HFFc6 (cell line): ENCODE measurements around the gene ACVR1B. TPM values are rescaled to one million over a fixed set of nuclear protein-coding genes. Genes with fewer than 3 reads are reported as not detected.

Source experiments
- DNase-seq: peaks from one replicate; pipeline ENCODE4 v3.0.0-alpha.2; 2018
- H3K27ac Mint-ChIP-seq: 2 replicates; pipeline ENCODE4 v1.8.0; 2020; ENCODE audit warnings: mild to moderate bottlenecking, mixed read lengths
- H3K27me3 Mint-ChIP-seq: 2 replicates; pipeline ENCODE4 v1.8.0; 2021; ENCODE audit warnings: mild to moderate bottlenecking, moderate library complexity, mixed read lengths; ENCODE audit not compliant: insufficient read depth
- H3K36me3 Mint-ChIP-seq: 2 replicates; pipeline ENCODE4 v1.8.0; 2021; ENCODE audit warnings: low read depth, mixed read lengths
- H3K4me1 Mint-ChIP-seq: 2 replicates; pipeline ENCODE4 v1.8.0; 2020; ENCODE audit warnings: low read depth, mixed read lengths
- H3K4me3 Mint-ChIP-seq: 2 replicates; pipeline ENCODE4 v1.8.0; 2020; ENCODE audit warnings: mild to moderate bottlenecking, moderate library complexity, mixed read lengths
- H3K9me3 Mint-ChIP-seq: 2 replicates; pipeline ENCODE4 v1.8.0; 2020; ENCODE audit warnings: mild to moderate bottlenecking, mixed read lengths
- CTCF ChIP-seq: fragments of 200-600 bp; sonication (generic); IDR thresholded peaks from 2 replicates; pipeline ENCODE4 v1.5.0; 2021; ENCODE audit warnings: antibody characterized with exemption, mild to moderate bottlenecking
- total RNA-seq, 6 experiments: library from RNA; stranded (reverse); fragmentation: NEBNext Ultra II Directional; extraction: Animal tissue kit (Norgen Biotek cat#: 25700); gene quantifications; 2 replicates in 1 of 6; 3 replicates in 5 of 6; pipeline ENCODE4 v1.2.3, GENCODE V29; 2021

ACVR1B gene
- total RNA-seq, 6 experiments from 2014 or later, result 13.1 to 15.2 (median 14.0) TPM

DNA sequence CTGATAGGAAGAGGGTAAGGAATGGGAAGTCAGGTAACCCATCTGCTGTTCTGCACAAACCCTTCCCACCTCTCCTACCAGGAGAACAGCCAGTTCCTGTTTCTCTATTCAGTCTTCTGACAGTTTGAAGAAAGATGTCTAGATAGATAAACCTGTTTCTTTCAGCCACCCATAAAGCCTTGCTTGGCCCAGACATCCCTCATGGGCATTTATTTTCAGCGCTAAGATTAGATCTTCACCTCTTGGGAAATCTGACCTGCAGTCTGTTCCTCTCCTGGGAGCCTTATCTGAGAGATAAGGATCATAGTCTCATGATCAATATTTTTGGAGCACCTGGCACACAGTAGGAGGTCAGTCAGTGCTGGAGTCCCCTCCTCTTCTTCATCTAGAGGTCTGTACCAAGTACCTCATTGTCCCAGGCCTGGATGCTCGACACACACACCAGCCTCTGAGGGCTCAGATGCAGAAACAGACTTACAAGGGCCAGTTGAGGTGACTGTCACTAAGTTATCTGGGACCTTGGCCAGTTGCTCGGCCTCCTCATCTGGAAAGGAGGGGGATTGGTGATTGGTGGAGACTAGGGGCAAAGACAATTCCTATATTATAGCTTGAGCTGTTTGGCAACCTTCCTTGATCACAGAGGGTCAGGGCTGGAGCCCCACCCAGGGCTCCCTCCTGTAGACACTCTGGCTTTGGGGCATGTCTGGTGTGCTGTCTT is 26.0 kb upstream of the ACVR1B start:
- peaks cover 7% of the 10 kb centered on the region for H3K27me3 Mint-ChIP-seq
- H3K4me3 Mint-ChIP-seq, result no peak overlapping the region
- H3K4me1 Mint-ChIP-seq, result peaks cover 24% of the 10 kb centered on the region
- no peak for DNase-seq
- no peak overlapping the region for H3K27ac Mint-ChIP-seq
- TF ChIP-seq CTCF, result no peak
- no peaks in the 10 kb centered on the region for H3K9me3 Mint-ChIP-seq
- H3K36me3 Mint-ChIP-seq, result no peaks in the 10 kb centered on the region

GRCh38 chr12:51926064-51926632 is 25.4 kb upstream of the ACVR1B start:
- no peak for TF ChIP-seq CTCF
- no peak for DNase-seq
- no peak overlapping the region for H3K4me3 Mint-ChIP-seq
- H3K9me3 Mint-ChIP-seq, result no peaks in the 10 kb centered on the region
- H3K27me3 Mint-ChIP-seq, result peaks cover 7% of the 10 kb centered on the region
- H3K27ac Mint-ChIP-seq, result no peak overlapping the region
- no peaks in the 10 kb centered on the region for H3K36me3 Mint-ChIP-seq
- H3K4me1 Mint-ChIP-seq, result peaks cover 24% of the 10 kb centered on the region

DNA sequence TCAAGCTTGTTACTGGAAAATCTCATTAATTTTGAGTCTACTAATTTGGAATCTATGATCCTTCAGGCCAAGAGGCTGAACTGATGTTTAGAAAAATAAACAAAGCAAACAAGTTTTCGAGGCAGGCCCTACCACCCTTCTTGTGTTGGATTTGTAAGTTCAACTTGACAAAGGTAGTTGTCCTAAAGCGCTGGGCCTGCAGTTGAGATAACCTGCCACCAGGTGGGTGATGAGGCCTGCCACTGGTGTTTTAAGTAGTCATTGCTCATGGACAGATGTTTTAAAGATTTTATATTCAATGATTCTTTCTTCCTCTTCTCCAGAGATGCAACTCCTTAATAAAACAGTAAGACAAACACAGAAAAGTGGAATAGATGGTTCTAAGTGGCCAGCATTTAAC is 24.8 kb upstream of the ACVR1B start:
- Mint-ChIP-seq H3K4me3 (no peak overlapping the region), H3K4me1 (peaks cover 24% of the 10 kb centered on the region), H3K36me3 (no peaks in the 10 kb centered on the region), H3K27ac (no peak overlapping the region), H3K9me3 (no peaks in the 10 kb centered on the region), H3K27me3 (peaks cover 9% of the 10 kb centered on the region)
- TF ChIP-seq CTCF, result peak; percentile 78
- no peak for DNase-seq

GRCh38 chr12:51932218-51933076 is 19.1 kb upstream of the ACVR1B start:
- no peak for TF ChIP-seq CTCF
- Mint-ChIP-seq H3K4me3 (no peak overlapping the region), H3K4me1 (no peaks in the 10 kb centered on the region), H3K36me3 (no peaks in the 10 kb centered on the region), H3K27ac (no peak overlapping the region), H3K27me3 (peaks cover 18% of the 10 kb centered on the region), H3K9me3 (no peaks in the 10 kb centered on the region)
- DNase-seq, result no peak

- no peaks in the 10 kb centered on the region for H3K36me3 Mint-ChIP-seq
- no peak for DNase-seq
- peaks cover 15% of the 10 kb centered on the region for H3K27me3 Mint-ChIP-seq
- H3K9me3 Mint-ChIP-seq, result no peaks in the 10 kb centered on the region
- H3K4me3 Mint-ChIP-seq, result no peak overlapping the region
- no peaks in the 10 kb centered on the region for H3K4me1 Mint-ChIP-seq
- TF ChIP-seq CTCF, result no peak
- H3K27ac Mint-ChIP-seq, result no peak overlapping the region
Observed at GRCh38 chr12:51934080-51934479, 17.4 kb upstream of the ACVR1B start.
